Measurements from ENCODE around the gene ARHGAP26.
"Not testable (repeated sequence)": the region's sequence is repeated elsewhere in the genome, so short reads cannot be mapped to it uniquely, and the experiment has no call there.

DNA sequence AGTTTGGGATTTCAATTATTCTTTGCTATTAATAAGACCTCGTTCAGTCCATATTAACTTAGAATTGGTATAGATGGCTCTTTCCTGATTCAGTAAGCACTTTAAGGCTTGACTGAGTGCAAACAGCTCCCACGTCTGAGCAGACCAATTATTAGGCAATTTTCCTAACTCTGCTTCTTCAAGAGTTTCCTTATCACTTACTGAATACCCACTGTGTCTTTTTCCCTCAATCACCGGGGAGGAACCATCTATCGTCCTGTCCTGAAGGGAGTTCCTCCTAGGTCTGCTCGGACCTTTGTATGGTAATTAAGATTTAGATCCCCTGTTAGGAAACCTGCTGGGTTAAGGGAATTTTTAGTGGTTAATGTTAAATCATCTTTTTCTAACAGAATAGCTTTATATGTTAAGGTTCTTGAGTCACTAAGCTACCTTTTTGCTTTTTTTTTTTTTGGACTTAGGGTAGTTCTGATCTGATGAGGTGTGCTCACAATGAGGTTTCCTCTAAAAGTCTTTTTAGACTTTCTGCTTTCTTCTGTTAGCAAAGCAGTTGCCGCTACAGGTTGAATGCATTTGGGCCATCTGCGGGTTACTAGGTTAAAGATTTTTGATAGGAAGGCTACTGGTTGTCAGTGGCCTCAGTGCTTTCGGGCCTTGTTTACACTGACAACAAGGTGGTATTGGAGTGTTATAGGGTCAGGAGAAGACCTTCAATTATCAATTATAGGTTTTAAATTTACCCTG, 322.7 kb downstream of the ARHGAP26 start:
- TF ChIP-seq, protein P1, sequence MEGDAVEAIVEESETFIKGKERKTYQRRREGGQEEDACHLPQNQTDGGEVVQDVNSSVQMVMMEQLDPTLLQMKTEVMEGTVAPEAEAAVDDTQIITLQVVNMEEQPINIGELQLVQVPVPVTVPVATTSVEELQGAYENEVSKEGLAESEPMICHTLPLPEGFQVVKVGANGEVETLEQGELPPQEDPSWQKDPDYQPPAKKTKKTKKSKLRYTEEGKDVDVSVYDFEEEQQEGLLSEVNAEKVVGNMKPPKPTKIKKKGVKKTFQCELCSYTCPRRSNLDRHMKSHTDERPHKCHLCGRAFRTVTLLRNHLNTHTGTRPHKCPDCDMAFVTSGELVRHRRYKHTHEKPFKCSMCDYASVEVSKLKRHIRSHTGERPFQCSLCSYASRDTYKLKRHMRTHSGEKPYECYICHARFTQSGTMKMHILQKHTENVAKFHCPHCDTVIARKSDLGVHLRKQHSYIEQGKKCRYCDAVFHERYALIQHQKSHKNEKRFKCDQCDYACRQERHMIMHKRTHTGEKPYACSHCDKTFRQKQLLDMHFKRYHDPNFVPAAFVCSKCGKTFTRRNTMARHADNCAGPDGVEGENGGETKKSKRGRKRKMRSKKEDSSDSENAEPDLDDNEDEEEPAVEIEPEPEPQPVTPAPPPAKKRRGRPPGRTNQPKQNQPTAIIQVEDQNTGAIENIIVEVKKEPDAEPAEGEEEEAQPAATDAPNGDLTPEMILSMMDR (IDR thresholded peaks at IDR 0.05; ENCODE audit: low read depth, low read length, missing input control), result not testable (repeated sequence)
- not testable (repeated sequence) for TF ChIP-seq TAF1 (conservative IDR thresholded peaks at IDR 0.05)

Data from liver (tissue), 3 donors.